HepG2 (cell line): ENCODE measurements around the gene ZNFX1. TPM values are rescaled to one million over a fixed set of nuclear protein-coding genes. Genes with fewer than 3 reads are reported as not detected.

Source experiments
- AKAP8 ChIP-seq: sonication (generic); formaldehyde crosslinking; IDR thresholded peaks from 2 replicates; pipeline ENCODE4 v1.5.1; 2020; ENCODE audit warnings: mild to moderate bottlenecking, missing genetic modification reagents
- CBX1 ChIP-seq: IDR thresholded peaks from one replicate; pipeline ENCODE4 v1.6.1; 2016; ENCODE audit warnings: antibody characterized with exemption, low read depth
- GABPA ChIP-seq, 2 experiments: IDR thresholded peaks; 2 replicates each; pipeline ENCODE4 v1.6.1; 2011 to 2016; ENCODE audit warnings: low read depth in 2 of 2, low read length in 1 of 2, missing biosample characterization in 1 of 2, missing genetic modification characterization in 1 of 2
- PRPF4 ChIP-seq: fragments of 200-400 bp; formaldehyde crosslinking; IDR thresholded peaks from 2 replicates; pipeline ENCODE4 v1.6.1; 2016; ENCODE audit warnings: low read length, low read depth; ENCODE audit not compliant: poor library complexity, severe bottlenecking
- RAD51 ChIP-seq: fragments of 450-650 bp; IDR thresholded peaks from 2 replicates; pipeline ENCODE4 v1.6.1; 2016; ENCODE audit warnings: borderline replicate concordance
- RBAK ChIP-seq: sonication (generic); formaldehyde crosslinking; IDR thresholded peaks from 2 replicates; pipeline ENCODE4 v1.5.1; 2020; ENCODE audit warnings: mild to moderate bottlenecking, missing genetic modification reagents
- RELA ChIP-seq: sonication (generic); formaldehyde crosslinking; IDR thresholded peaks from 2 replicates; pipeline ENCODE4 v1.4.0; 2020; ENCODE audit warnings: missing genetic modification reagents
- SNAI1 ChIP-seq: sonication (generic); formaldehyde crosslinking; IDR thresholded peaks from 2 replicates; pipeline ENCODE4 v1.5.0; 2020; ENCODE audit warnings: mild to moderate bottlenecking, missing genetic modification reagents, borderline replicate concordance
- SYNCRIP ChIP-seq: fragments of 200-400 bp; formaldehyde crosslinking; IDR thresholded peaks from 2 replicates; pipeline ENCODE4 v1.6.1; 2018; ENCODE audit warnings: mild to moderate bottlenecking, low read depth, low read length; ENCODE audit not compliant: insufficient read depth
- ZBTB20 ChIP-seq: sonication (generic); formaldehyde crosslinking; IDR thresholded peaks from 2 replicates; pipeline ENCODE4 v1.8.1; 2023; ENCODE audit warnings: missing genetic modification reagents, low read depth, mild to moderate bottlenecking, borderline replicate concordance
- ZBTB8A ChIP-seq: sonication (generic); formaldehyde crosslinking; IDR thresholded peaks from 2 replicates; pipeline ENCODE4 v1.4.0; 2020; ENCODE audit warnings: mild to moderate bottlenecking, low read depth, missing genetic modification reagents, borderline replicate concordance
- ZMYM4 ChIP-seq: sonication (generic); formaldehyde crosslinking; IDR thresholded peaks from 2 replicates; pipeline ENCODE4 v1.8.1; 2023; ENCODE audit warnings: mild to moderate bottlenecking, missing genetic modification reagents
- ZNF235 ChIP-seq: sonication (generic); formaldehyde crosslinking; IDR thresholded peaks from 2 replicates; pipeline ENCODE4 v1.8.1; 2023; ENCODE audit warnings: mild to moderate bottlenecking, missing genetic modification reagents, borderline replicate concordance
- ZNF879 ChIP-seq: sonication (generic); formaldehyde crosslinking; IDR thresholded peaks from 2 replicates; pipeline ENCODE4 v1.8.1; 2023; ENCODE audit warnings: missing genetic modification reagents
- ZSCAN21 ChIP-seq: sonication (generic); formaldehyde crosslinking; IDR thresholded peaks from 2 replicates; pipeline ENCODE4 v1.8.0; 2022; ENCODE audit warnings: mild to moderate bottlenecking, missing genetic modification reagents, moderate library complexity, borderline replicate concordance
- polyA plus RNA-seq, 8 experiments: library from polyadenylated mRNA; depleted of rRNA in 3 of 8; stranded (reverse) in 7 of 8; unstranded in 1 of 8; fragments of >200 nt; fragmentation: Illumina TruSeq in 4 of 8; extraction: Trizol in 4 of 8; gene quantifications; 2 replicates each; pipeline versions ENCODE4 v1.2.1 to v1.2.3, GENCODE V29; 2011 to 2016; ENCODE audit warnings: low read depth in 4 of 8, missing spikeins in 1 of 8, mixed read lengths in 1 of 8; ENCODE audit not compliant: insufficient read depth in 1 of 8
- total RNA-seq, 5 experiments: library from RNA; depleted of rRNA; stranded (reverse); fragments of >200 nt; fragmentation: Illumina TruSeq; extraction: Trizol; gene quantifications; 2 replicates each; pipeline ENCODE4 v1.2.3, GENCODE V29; 2016; ENCODE audit warnings: low read depth in 1 of 5
- TF ChIP-seq, protein P1 (sequence below): sonication (generic); formaldehyde crosslinking; IDR thresholded peaks from 2 replicates; pipeline ENCODE4 v1.8.0; 2022; ENCODE audit warnings: missing genetic modification reagents, mild to moderate bottlenecking, moderate library complexity, borderline replicate concordance
- TF ChIP-seq, protein P2 (sequence below): sonication (generic); formaldehyde crosslinking; IDR thresholded peaks from 2 replicates; pipeline ENCODE4 v1.4.0; 2020; ENCODE audit warnings: missing genetic modification reagents
- TF ChIP-seq, protein P3 (sequence below): IDR thresholded peaks from 2 replicates; pipeline ENCODE4 v1.6.1; 2016; ENCODE audit warnings: low read depth, control low read depth
- TF ChIP-seq, protein P4 (sequence below): sonication (generic); formaldehyde crosslinking; IDR thresholded peaks from 2 replicates; pipeline ENCODE4 v1.4.0; 2020; ENCODE audit warnings: missing genetic modification reagents

ZNFX1 gene
- total and polyA plus RNA-seq, 2 of the 13 experiments (the other 11 are each of a cell fraction or from before 2014, with no cell fraction given), result 2.9 to 11.1 TPM

DNA sequence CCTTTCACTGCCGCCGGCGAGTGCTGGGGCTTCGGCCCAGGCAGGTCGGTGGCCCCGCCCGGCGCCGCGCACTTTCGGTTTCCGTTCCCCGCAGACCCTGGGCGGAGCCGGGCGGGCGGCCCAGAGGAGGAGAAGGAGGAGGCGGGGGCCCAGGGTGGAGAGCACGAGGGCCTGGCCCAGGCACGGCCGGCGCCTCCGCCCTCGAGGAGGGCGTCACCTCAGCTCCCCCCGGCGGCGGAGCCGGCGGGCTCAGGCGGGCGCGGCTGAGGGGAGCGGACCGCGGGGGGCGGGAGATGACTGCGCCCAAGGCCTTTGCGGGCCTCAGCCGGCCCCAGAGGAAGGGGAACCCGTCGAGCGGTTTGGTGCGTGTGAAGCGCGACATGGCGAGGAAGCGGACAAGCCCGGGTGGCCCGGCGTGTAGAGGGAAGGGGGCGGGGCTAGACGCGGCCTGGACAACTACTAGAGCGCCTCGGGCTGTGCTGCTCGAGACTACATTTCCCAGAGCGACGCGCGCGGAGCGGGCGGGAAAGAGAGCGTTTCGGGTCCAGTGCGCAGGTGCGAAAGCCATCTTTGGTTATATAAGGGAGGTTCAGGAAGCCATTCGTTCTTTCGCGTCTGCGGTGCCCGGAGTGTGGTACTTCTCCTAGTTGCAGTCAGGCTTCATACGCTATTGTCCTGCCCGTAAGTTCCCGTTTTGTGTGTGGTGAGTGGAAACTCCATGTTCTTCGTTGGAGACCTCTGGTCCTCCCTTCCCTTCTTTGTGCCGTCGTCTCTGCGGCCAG is at the start of gene ZNFX1 (continued):
- TF ChIP-seq, protein P1, sequence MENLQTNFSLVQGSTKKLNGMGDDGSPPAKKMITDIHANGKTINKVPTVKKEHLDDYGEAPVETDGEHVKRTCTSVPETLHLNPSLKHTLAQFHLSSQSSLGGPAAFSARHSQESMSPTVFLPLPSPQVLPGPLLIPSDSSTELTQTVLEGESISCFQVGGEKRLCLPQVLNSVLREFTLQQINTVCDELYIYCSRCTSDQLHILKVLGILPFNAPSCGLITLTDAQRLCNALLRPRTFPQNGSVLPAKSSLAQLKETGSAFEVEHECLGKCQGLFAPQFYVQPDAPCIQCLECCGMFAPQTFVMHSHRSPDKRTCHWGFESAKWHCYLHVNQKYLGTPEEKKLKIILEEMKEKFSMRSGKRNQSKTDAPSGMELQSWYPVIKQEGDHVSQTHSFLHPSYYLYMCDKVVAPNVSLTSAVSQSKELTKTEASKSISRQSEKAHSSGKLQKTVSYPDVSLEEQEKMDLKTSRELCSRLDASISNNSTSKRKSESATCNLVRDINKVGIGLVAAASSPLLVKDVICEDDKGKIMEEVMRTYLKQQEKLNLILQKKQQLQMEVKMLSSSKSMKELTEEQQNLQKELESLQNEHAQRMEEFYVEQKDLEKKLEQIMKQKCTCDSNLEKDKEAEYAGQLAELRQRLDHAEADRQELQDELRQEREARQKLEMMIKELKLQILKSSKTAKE (CRISPR knock-in tag), result peak; percentile 79; the same call in 1 of the 2 replicates
- TF ChIP-seq CBX1 (peak; percentile 98), SNAI1 (CRISPR knock-in tag) (peak; percentile 99), ZSCAN21 (CRISPR knock-in tag) (peak; percentile 90), ZMYM4 (CRISPR knock-in tag) (peak; percentile 92), RELA (CRISPR knock-in tag) (peak; percentile 46; the same call in 1 of the 2 replicates), AKAP8 (CRISPR knock-in tag) (peak; percentile 77), ZNF879 (no peak), ZNF235 (CRISPR knock-in tag) (peak; percentile 98), RBAK (CRISPR knock-in tag) (no peak), PRPF4 (no peak), RAD51 (no peak), ZBTB20 (CRISPR knock-in tag) (no peak; the same call in 1 of the 2 replicates), ZBTB8A (CRISPR knock-in tag) (peak; percentile 52; the same call in 1 of the 2 replicates), SYNCRIP (no peak), GABPA (IDR thresholded peaks at IDR 0.05; ENCODE audit: low read depth, low read length) (peak; percentile 39), GABPA (CRISPR knock-in tag; IDR thresholded peaks at IDR 0.05; ENCODE audit: low read depth) (peak; percentile 84)
- TF ChIP-seq, protein P2, sequence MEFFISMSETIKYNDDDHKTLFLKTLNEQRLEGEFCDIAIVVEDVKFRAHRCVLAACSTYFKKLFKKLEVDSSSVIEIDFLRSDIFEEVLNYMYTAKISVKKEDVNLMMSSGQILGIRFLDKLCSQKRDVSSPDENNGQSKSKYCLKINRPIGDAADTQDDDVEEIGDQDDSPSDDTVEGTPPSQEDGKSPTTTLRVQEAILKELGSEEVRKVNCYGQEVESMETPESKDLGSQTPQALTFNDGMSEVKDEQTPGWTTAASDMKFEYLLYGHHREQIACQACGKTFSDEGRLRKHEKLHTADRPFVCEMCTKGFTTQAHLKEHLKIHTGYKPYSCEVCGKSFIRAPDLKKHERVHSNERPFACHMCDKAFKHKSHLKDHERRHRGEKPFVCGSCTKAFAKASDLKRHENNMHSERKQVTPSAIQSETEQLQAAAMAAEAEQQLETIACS (CRISPR knock-in tag), result peak; percentile 55
- TF ChIP-seq, protein P3, sequence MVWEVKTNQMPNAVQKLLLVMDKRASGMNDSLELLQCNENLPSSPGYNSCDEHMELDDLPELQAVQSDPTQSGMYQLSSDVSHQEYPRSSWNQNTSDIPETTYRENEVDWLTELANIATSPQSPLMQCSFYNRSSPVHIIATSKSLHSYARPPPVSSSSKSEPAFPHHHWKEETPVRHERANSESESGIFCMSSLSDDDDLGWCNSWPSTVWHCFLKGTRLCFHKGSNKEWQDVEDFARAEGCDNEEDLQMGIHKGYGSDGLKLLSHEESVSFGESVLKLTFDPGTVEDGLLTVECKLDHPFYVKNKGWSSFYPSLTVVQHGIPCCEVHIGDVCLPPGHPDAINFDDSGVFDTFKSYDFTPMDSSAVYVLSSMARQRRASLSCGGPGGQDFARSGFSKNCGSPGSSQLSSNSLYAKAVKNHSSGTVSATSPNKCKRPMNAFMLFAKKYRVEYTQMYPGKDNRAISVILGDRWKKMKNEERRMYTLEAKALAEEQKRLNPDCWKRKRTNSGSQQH, result peak; percentile 98
- TF ChIP-seq, protein P4, sequence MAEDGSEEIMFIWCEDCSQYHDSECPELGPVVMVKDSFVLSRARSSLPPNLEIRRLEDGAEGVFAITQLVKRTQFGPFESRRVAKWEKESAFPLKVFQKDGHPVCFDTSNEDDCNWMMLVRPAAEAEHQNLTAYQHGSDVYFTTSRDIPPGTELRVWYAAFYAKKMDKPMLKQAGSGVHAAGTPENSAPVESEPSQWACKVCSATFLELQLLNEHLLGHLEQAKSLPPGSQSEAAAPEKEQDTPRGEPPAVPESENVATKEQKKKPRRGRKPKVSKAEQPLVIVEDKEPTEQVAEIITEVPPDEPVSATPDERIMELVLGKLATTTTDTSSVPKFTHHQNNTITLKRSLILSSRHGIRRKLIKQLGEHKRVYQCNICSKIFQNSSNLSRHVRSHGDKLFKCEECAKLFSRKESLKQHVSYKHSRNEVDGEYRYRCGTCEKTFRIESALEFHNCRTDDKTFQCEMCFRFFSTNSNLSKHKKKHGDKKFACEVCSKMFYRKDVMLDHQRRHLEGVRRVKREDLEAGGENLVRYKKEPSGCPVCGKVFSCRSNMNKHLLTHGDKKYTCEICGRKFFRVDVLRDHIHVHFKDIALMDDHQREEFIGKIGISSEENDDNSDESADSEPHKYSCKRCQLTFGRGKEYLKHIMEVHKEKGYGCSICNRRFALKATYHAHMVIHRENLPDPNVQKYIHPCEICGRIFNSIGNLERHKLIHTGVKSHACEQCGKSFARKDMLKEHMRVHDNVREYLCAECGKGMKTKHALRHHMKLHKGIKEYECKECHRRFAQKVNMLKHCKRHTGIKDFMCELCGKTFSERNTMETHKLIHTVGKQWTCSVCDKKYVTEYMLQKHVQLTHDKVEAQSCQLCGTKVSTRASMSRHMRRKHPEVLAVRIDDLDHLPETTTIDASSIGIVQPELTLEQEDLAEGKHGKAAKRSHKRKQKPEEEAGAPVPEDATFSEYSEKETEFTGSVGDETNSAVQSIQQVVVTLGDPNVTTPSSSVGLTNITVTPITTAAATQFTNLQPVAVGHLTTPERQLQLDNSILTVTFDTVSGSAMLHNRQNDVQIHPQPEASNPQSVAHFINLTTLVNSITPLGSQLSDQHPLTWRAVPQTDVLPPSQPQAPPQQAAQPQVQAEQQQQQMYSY (CRISPR knock-in tag), result peak; percentile 77
